Peyer's patch (tissue), 4 donors: ENCODE data around the gene LRBA.

Experiments used
- POLR2A ChIP-seq, 2 donors: fragments of 450-650 bp; IDR thresholded peaks; one replicate each; pipeline ENCODE4 v1.5.1; 2017; ENCODE audit warnings: antibody characterized with exemption in 2 of 2, mild to moderate bottlenecking in 2 of 2, moderate library complexity in 2 of 2
- TF ChIP-seq, protein P1 (sequence below), 6 experiments: fragments of 450-650 bp in 4 of 6; fragments of 200-600 bp in 2 of 6; sonication (generic) in 1 of 6; IDR thresholded peaks; one replicate each; pipeline ENCODE4 v1.5.1; 2017 to 2019; ENCODE audit warnings: antibody characterized with exemption in 6 of 6, mild to moderate bottlenecking in 3 of 6, moderate library complexity in 1 of 6

DNA sequence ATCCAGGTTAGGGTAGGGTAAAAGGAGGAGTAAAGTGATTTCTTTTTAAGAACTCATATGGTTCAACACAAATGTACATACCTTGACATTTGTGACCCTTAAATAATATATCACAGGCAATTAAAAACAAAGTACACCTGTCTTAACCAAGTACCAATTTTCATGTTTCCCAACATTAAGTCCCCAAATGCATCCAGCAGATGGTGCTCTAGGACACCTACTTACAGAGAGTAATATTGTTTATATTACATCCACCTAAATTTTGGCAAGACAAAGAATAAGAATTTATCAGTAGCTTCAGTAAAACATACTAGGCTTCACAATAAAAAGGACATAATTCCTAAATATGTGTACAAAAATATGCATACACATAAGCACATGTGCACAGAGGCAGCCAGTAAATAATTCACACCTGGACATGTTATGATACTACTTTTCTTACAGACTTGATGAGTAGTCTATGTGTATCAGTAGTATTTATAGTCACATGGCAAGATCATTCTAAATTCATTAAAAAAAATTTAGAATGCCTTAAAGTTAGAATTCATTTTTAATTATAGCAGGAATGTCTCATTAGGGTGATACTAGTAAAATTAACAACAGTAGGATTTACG, 717.1 kb downstream of the LRBA start:
- TF ChIP-seq, protein P1, sequence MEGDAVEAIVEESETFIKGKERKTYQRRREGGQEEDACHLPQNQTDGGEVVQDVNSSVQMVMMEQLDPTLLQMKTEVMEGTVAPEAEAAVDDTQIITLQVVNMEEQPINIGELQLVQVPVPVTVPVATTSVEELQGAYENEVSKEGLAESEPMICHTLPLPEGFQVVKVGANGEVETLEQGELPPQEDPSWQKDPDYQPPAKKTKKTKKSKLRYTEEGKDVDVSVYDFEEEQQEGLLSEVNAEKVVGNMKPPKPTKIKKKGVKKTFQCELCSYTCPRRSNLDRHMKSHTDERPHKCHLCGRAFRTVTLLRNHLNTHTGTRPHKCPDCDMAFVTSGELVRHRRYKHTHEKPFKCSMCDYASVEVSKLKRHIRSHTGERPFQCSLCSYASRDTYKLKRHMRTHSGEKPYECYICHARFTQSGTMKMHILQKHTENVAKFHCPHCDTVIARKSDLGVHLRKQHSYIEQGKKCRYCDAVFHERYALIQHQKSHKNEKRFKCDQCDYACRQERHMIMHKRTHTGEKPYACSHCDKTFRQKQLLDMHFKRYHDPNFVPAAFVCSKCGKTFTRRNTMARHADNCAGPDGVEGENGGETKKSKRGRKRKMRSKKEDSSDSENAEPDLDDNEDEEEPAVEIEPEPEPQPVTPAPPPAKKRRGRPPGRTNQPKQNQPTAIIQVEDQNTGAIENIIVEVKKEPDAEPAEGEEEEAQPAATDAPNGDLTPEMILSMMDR (IDR thresholded peaks at IDR 0.05): peak in 5 of 6 experiments; percentile 10 to 69 (median 56)
- no peak for TF ChIP-seq POLR2A (IDR thresholded peaks at IDR 0.05)
